ENCODE data around the gene CTAG2.

- no peak for TF ChIP-seq YY1 (IDR thresholded peaks at IDR 0.05; ENCODE audit: insufficient read depth, insufficient read length)
- TF ChIP-seq SUZ12 (IDR thresholded peaks at IDR 0.05; ENCODE audit: extremely low read depth, insufficient read depth, insufficient read length) = no peak
- TF ChIP-seq ZNF274 (IDR thresholded peaks at IDR 0.05; ENCODE audit: low read depth, low read length) = no peak
Measured at GRCh38 chrX:154661899-154662298, 8.5 kb upstream of the CTAG2 start.
